Fibroblast of lung (primary cell): ENCODE data around the gene TIAM2. TPM values are rescaled to one million over a fixed set of nuclear protein-coding genes. Genes with fewer than 3 reads are reported as not detected.
A peak's percentile ranks its signal among the peaks of the same experiment; 100 is the strongest.

Experiments used
- DNase-seq, 2 donors: peaks; one replicate each; pipeline versions ENCODE4 v3.0.0 to v3.0.0-alpha.2; 2010; ENCODE audit warnings: low read depth in 2 of 2
- H2AFZ ChIP-seq: 2 replicates; pipeline ENCODE4 v1.5.1; 2012; ENCODE audit warnings: low read length, control low read depth, inconsistent platforms
- H3K27ac ChIP-seq: 2 replicates; pipeline ENCODE4 v1.5.1; 2011; ENCODE audit warnings: low read length, control low read depth; ENCODE audit not compliant: insufficient read depth
- H3K27me3 ChIP-seq: 2 replicates; pipeline ENCODE4 v1.5.1; 2011; ENCODE audit warnings: mild to moderate bottlenecking, low read length; ENCODE audit not compliant: control insufficient read depth, insufficient read depth
- H3K36me3 ChIP-seq: 2 replicates; pipeline ENCODE4 v1.5.1; 2011; ENCODE audit warnings: low read length; ENCODE audit not compliant: control insufficient read depth, insufficient read depth
- H3K4me1 ChIP-seq: 2 replicates; pipeline ENCODE4 v1.5.1; 2011; ENCODE audit warnings: low read length; ENCODE audit not compliant: control insufficient read depth, insufficient read depth; ENCODE audit errors: extremely low read depth
- H3K4me2 ChIP-seq: 2 replicates; pipeline ENCODE4 v1.5.1; 2011; ENCODE audit warnings: low read length, control low read depth; ENCODE audit not compliant: insufficient read depth; ENCODE audit errors: extremely low read depth
- H3K4me3 ChIP-seq, 4 experiments: fragments of 200-600 bp in 1 of 4; sonication (generic) in 1 of 4; replicated peaks in 1 of 4; 2 replicates each; pipeline ENCODE4 v1.5.1; 2011 to 2016; ENCODE audit warnings: low read length in 4 of 4, low read depth in 3 of 4, mild to moderate bottlenecking in 3 of 4, control low read depth in 2 of 4, inconsistent platforms in 1 of 4, mixed read lengths in 1 of 4; ENCODE audit not compliant: insufficient read depth in 1 of 4; ENCODE audit errors: control extremely low read depth in 1 of 4
- H3K79me2 ChIP-seq: 2 replicates; pipeline ENCODE4 v1.5.1; 2012; ENCODE audit warnings: mild to moderate bottlenecking, low read length, inconsistent platforms; ENCODE audit not compliant: control insufficient read depth, insufficient read depth
- H3K9ac ChIP-seq: 2 replicates; pipeline ENCODE4 v1.5.1; 2011; ENCODE audit warnings: mild to moderate bottlenecking, low read length, control low read depth; ENCODE audit not compliant: insufficient read depth
- H3K9me3 ChIP-seq: 2 replicates; pipeline ENCODE4 v1.5.1; 2012; ENCODE audit warnings: low read depth, low read length; ENCODE audit not compliant: control insufficient read depth, insufficient read depth
- H4K20me1 ChIP-seq: 2 replicates; pipeline ENCODE4 v1.5.1; 2011; ENCODE audit warnings: low read length; ENCODE audit not compliant: control insufficient read depth, insufficient read depth; ENCODE audit errors: extremely low read depth
- CTCF ChIP-seq, 2 donors: IDR thresholded peaks in 1 of 2; conservative IDR thresholded peaks in 1 of 2; 1 replicate in 1 of 2; 2 replicates in 1 of 2; pipeline ENCODE4 v1.5.1; 2011 to 2012; ENCODE audit warnings: low read length in 2 of 2, control low read depth in 1 of 2, inconsistent platforms in 1 of 2, low read depth in 1 of 2, mild to moderate bottlenecking in 1 of 2
- EZH2 ChIP-seq: IDR thresholded peaks from 2 replicates; pipeline ENCODE4 v1.5.1; 2012; ENCODE audit warnings: low read length, control low read depth, mild to moderate bottlenecking; ENCODE audit errors: missing control alignments
- polyA plus RNA-seq, 2 donors: library from polyadenylated mRNA; depleted of rRNA in 1 of 2; stranded (reverse) in 1 of 2; unstranded in 1 of 2; fragments of >200 nt; gene quantifications; 2 replicates each; pipeline ENCODE4 v1.2.1, GENCODE V29; 2011 to 2012; ENCODE audit warnings: missing spikeins in 1 of 2
- total RNA-seq: library from RNA; depleted of rRNA; stranded (reverse); fragments of >200 nt; gene quantifications from 2 replicates; pipeline ENCODE4 v1.2.1, GENCODE V29; 2014

Gene TIAM2
- total and polyA plus RNA-seq, 2 donors (not counting 1 experiment from before 2014, with no cell fraction given) = 6.2 to 11.2 TPM

- no peaks in the 10 kb centered on the region for H3K9me3 ChIP-seq
- H3K4me3 ChIP-seq = peak overlapping the region in 1 of 4 experiments; percentile 26
- H3K4me2 ChIP-seq = peak overlapping the region; percentile 65
- H3K27ac ChIP-seq = peak overlapping the region; percentile 94
- peak overlapping the region; percentile 27 for H3K9ac ChIP-seq
- H2AFZ ChIP-seq = peak overlapping the region; percentile 19
- H3K79me2 ChIP-seq = no peaks in the 10 kb centered on the region
- H3K36me3 ChIP-seq = no peaks in the 10 kb centered on the region
- no peaks in the 10 kb centered on the region for H4K20me1 ChIP-seq
- H3K4me1 ChIP-seq = peaks cover 14% of the 10 kb centered on the region
- no peak for TF ChIP-seq EZH2
- TF ChIP-seq CTCF (conservative IDR thresholded peaks at IDR 0.05 in 1 of 2, IDR thresholded peaks at IDR 0.05 in 1 of 2; ENCODE audit: low read depth in 1 of 2, low read length in 2 of 2) = no peak
- H3K27me3 ChIP-seq = no peaks in the 10 kb centered on the region
- DNase-seq = peak; percentile 80 to 97
Measured at GRCh38 chr6:155154158-155154830, 159.2 kb downstream of the TIAM2 start.

- no peak for TF ChIP-seq EZH2
- TF ChIP-seq CTCF (conservative IDR thresholded peaks at IDR 0.05 in 1 of 2, IDR thresholded peaks at IDR 0.05 in 1 of 2; ENCODE audit: low read depth in 1 of 2, low read length in 2 of 2) = no peak
- Histone ChIP-seq H3K4me1 (peaks cover 14% of the 10 kb centered on the region), H3K4me3 (no peak overlapping the region)
Measured at GRCh38 chr6:155155787-155156447, 160.8 kb downstream of the TIAM2 start.

GRCh38 chr6:155157101-155157500, 162.0 kb downstream of the TIAM2 start:
- no peaks in the 10 kb centered on the region for H3K27me3 ChIP-seq
- TF ChIP-seq CTCF (conservative IDR thresholded peaks at IDR 0.05 in 1 of 2, IDR thresholded peaks at IDR 0.05 in 1 of 2; ENCODE audit: low read depth in 1 of 2, low read length in 2 of 2) (no peak), EZH2 (no peak)
- H3K9ac ChIP-seq = no peak overlapping the region
- peaks cover 14% of the 10 kb centered on the region for H3K4me1 ChIP-seq
- H3K79me2 ChIP-seq = no peaks in the 10 kb centered on the region
- no peaks in the 10 kb centered on the region for H3K9me3 ChIP-seq
- DNase-seq = no peak
- no peaks in the 10 kb centered on the region for H3K36me3 ChIP-seq
- no peak overlapping the region for H3K27ac ChIP-seq
- H3K4me3 ChIP-seq = no peak overlapping the region
- H3K4me2 ChIP-seq = no peak overlapping the region
- no peaks in the 10 kb centered on the region for H4K20me1 ChIP-seq
- H2AFZ ChIP-seq = no peak overlapping the region

More at GRCh38 chr6:155155787-155156447, 160.8 kb downstream of the TIAM2 start:
- DNase-seq = no peak
- Histone ChIP-seq H4K20me1 (no peaks in the 10 kb centered on the region), H3K9me3 (no peaks in the 10 kb centered on the region), H3K27me3 (no peaks in the 10 kb centered on the region), H3K36me3 (no peaks in the 10 kb centered on the region), H3K79me2 (no peaks in the 10 kb centered on the region), H2AFZ (no peak overlapping the region), H3K9ac (no peak overlapping the region), H3K27ac (no peak overlapping the region), H3K4me2 (no peak overlapping the region)
